Neural crest cell (in vitro differentiated cells): ENCODE results near the gene NKX3-2. TPM values are rescaled to one million over a fixed set of nuclear protein-coding genes. Genes with fewer than 3 reads are reported as not detected.
A peak's percentile ranks its signal among the peaks of the same experiment; 100 is the strongest.

ENCODE experiments used
- DNase-seq: peaks from one replicate; pipeline ENCODE4 v3.0.0; 2021; ENCODE audit warnings: low read depth, mixed read lengths, low spot score
- H3K27ac Mint-ChIP-seq: one replicate; pipeline ENCODE4 v1.8.0; 2021; ENCODE audit warnings: mild to moderate bottlenecking, mixed read lengths; ENCODE audit not compliant: unreplicated experiment
- H3K27me3 Mint-ChIP-seq: 2 replicates; pipeline ENCODE4 v1.8.0; 2021; ENCODE audit warnings: low read depth, mild to moderate bottlenecking, mixed read lengths
- H3K36me3 Mint-ChIP-seq: 2 replicates; pipeline ENCODE4 v1.8.0; 2021; ENCODE audit warnings: low read depth, mild to moderate bottlenecking, mixed read lengths
- H3K4me1 Mint-ChIP-seq: 2 replicates; pipeline ENCODE4 v1.8.0; 2021; ENCODE audit warnings: mixed read lengths
- H3K4me3 Mint-ChIP-seq: one replicate; pipeline ENCODE4 v1.8.0; 2021; ENCODE audit warnings: mild to moderate bottlenecking, mixed read lengths
- H3K9me3 Mint-ChIP-seq: 2 replicates; pipeline ENCODE4 v1.8.0; 2021; ENCODE audit warnings: mixed read lengths
- CTCF ChIP-seq: fragments of 200-600 bp; sonication (generic); conservative IDR thresholded peaks from 2 replicates; pipeline ENCODE4 v1.5.0; 2021; ENCODE audit warnings: antibody characterized with exemption, mild to moderate bottlenecking
- total RNA-seq: library from RNA; stranded (reverse); gene quantifications from 2 replicates; pipeline ENCODE4 v1.2.1, GENCODE V29; 2021

The NKX3-2 gene
- total RNA-seq, 1 donor from 2014 or later = 4.0 TPM

GRCh38 chr4:13548059-13548983 lies 4.0 kb upstream of the NKX3-2 start:
- no peak for TF ChIP-seq CTCF
- peaks cover 33% of the 10 kb centered on the region for H3K4me1 Mint-ChIP-seq
- peaks cover 6% of the 10 kb centered on the region for H3K9me3 Mint-ChIP-seq
- no peak for DNase-seq
- no peak overlapping the region for H3K27ac Mint-ChIP-seq
- H3K36me3 Mint-ChIP-seq = no peaks in the 10 kb centered on the region
- H3K4me3 Mint-ChIP-seq = peak overlapping the region; percentile 71
- peaks cover 84% of the 10 kb centered on the region for H3K27me3 Mint-ChIP-seq

- no peak for DNase-seq
- TF ChIP-seq CTCF = no peak
- Mint-ChIP-seq H3K27ac (no peak overlapping the region), H3K4me3 (peak overlapping the region; percentile 33), H3K9me3 (peaks cover 6% of the 10 kb centered on the region), H3K4me1 (peaks cover 34% of the 10 kb centered on the region), H3K27me3 (peaks cover 86% of the 10 kb centered on the region), H3K36me3 (no peaks in the 10 kb centered on the region)
Measured at GRCh38 chr4:13547485-13548041, 3.3 kb upstream of the NKX3-2 start.

- no peak overlapping the region for H3K27ac Mint-ChIP-seq
- no peaks in the 10 kb centered on the region for H3K36me3 Mint-ChIP-seq
- peaks cover 6% of the 10 kb centered on the region for H3K9me3 Mint-ChIP-seq
- peak; percentile 42 for DNase-seq
- peaks cover 85% of the 10 kb centered on the region for H3K27me3 Mint-ChIP-seq
- no peak for TF ChIP-seq CTCF
- H3K4me3 Mint-ChIP-seq = peak overlapping the region; percentile 91
- H3K4me1 Mint-ChIP-seq = peaks cover 34% of the 10 kb centered on the region
Measured at GRCh38 chr4:13546941-13547484, 2.7 kb upstream of the NKX3-2 start.

GRCh38 chr4:13546142-13546940 lies 2.0 kb upstream of the NKX3-2 start:
- DNase-seq = no peak
- Mint-ChIP-seq H3K36me3 (no peaks in the 10 kb centered on the region), H3K4me3 (peak overlapping the region; percentile 91), H3K27ac (no peak overlapping the region), H3K4me1 (peaks cover 34% of the 10 kb centered on the region), H3K27me3 (peaks cover 85% of the 10 kb centered on the region), H3K9me3 (peaks cover 3% of the 10 kb centered on the region)
- TF ChIP-seq CTCF = no peak

- H3K27ac Mint-ChIP-seq = no peak overlapping the region
- TF ChIP-seq CTCF = no peak
- H3K36me3 Mint-ChIP-seq = no peaks in the 10 kb centered on the region
- peak overlapping the region; percentile 97 for H3K4me3 Mint-ChIP-seq
- DNase-seq = no peak
- H3K9me3 Mint-ChIP-seq = no peaks in the 10 kb centered on the region
- peaks cover 34% of the 10 kb centered on the region for H3K4me1 Mint-ChIP-seq
- H3K27me3 Mint-ChIP-seq = peaks cover 85% of the 10 kb centered on the region
Measured at GRCh38 chr4:13545394-13545808, 1.1 kb upstream of the NKX3-2 start.
